DND-41 (cell line): ENCODE results near the gene DNAJC27.

ENCODE experiments used
- ATAC-seq: fragments of 200-7000 bp; cut with Tn5 transposase; 3 replicates; pipeline ENCODE4 v1.9.1; 2021; ENCODE audit warnings: low read depth; ENCODE audit not compliant: insufficient read depth
- DNase-seq: peaks from one replicate; pipeline ENCODE4 v3.0.0-alpha.2; 2020
- H2AFZ ChIP-seq: 2 replicates; pipeline ENCODE4 v1.6.0; 2012; ENCODE audit warnings: low read depth, low read length
- H3K27ac ChIP-seq: 2 replicates; pipeline ENCODE4 v1.5.1; 2012; ENCODE audit warnings: low read length, inconsistent platforms
- H3K27me3 ChIP-seq: fragments of 200-600 bp; sonication (generic); 2 replicates; pipeline ENCODE4 v1.6.0; 2012; ENCODE audit warnings: low read length, mild to moderate bottlenecking, inconsistent platforms; ENCODE audit not compliant: insufficient read depth, poor library complexity
- H3K36me3 ChIP-seq: 2 replicates; pipeline ENCODE4 v1.5.1; 2012; ENCODE audit warnings: low read length, inconsistent platforms; ENCODE audit not compliant: insufficient read depth
- H3K4me1 ChIP-seq: 2 replicates; pipeline ENCODE4 v1.5.1; 2012; ENCODE audit warnings: mild to moderate bottlenecking, low read length; ENCODE audit not compliant: insufficient read depth
- H3K4me2 ChIP-seq: 2 replicates; pipeline ENCODE4 v1.6.0; 2012; ENCODE audit warnings: mild to moderate bottlenecking, moderate library complexity, low read length, inconsistent platforms; ENCODE audit not compliant: insufficient read depth
- H3K4me3 ChIP-seq, 2 experiments: fragments of 200-600 bp in 1 of 2; shearing (Covaris generic) in 1 of 2; 2 replicates each; pipeline ENCODE4 v1.5.1; 2012 to 2016; ENCODE audit warnings: inconsistent platforms in 2 of 2, low read length in 2 of 2, mild to moderate bottlenecking in 2 of 2, low read depth in 1 of 2, moderate library complexity in 1 of 2
- H3K79me2 ChIP-seq: 2 replicates; pipeline ENCODE4 v1.6.0; 2012; ENCODE audit warnings: low read length, inconsistent platforms; ENCODE audit not compliant: insufficient read depth
- H3K9ac ChIP-seq: 2 replicates; pipeline ENCODE4 v1.6.0; 2012; ENCODE audit warnings: low read depth, mild to moderate bottlenecking, inconsistent platforms, low read length, moderate library complexity
- H3K9me3 ChIP-seq: 2 replicates; pipeline ENCODE4 v1.5.1; 2012; ENCODE audit warnings: low read length, moderate library complexity, mild to moderate bottlenecking, inconsistent platforms; ENCODE audit not compliant: insufficient read depth, severe bottlenecking
- H4K20me1 ChIP-seq: 2 replicates; pipeline ENCODE4 v1.6.0; 2012; ENCODE audit warnings: low read length; ENCODE audit not compliant: insufficient read depth
- EZH2 ChIP-seq: IDR thresholded peaks from 3 replicates; pipeline ENCODE4 v1.6.1; 2012; ENCODE audit warnings: borderline replicate concordance, low read depth, mild to moderate bottlenecking, moderate library complexity, low read length, inconsistent platforms; ENCODE audit not compliant: severe bottlenecking
- TF ChIP-seq, protein P1 (sequence below): IDR thresholded peaks from 2 replicates; pipeline ENCODE4 v1.5.1; 2012; ENCODE audit warnings: borderline replicate concordance, low read length, moderate library complexity, mild to moderate bottlenecking; ENCODE audit not compliant: poor library complexity, severe bottlenecking; ENCODE audit errors: extremely low read depth

The DNAJC27 gene

DNA sequence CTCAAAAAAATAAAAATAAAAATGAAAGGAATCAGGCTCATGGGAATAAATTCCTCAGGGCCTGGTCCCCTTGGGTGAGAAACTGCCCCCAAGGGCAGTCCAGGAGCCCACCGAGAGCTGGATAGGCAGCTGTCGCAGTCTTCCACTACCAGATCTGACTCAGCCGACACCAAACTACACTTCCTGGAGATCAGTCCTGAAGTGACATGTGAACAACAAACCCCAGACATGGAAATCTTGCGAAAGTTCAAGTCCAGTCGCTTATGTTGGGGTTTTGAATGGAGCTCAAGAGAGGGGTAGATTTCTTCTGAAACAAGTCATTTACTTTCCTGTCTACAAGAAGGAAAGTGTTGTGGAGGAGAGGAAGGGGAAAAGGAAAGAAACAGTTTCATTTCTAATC is 64.6 kb downstream of the DNAJC27 start:
- no peak for DNase-seq
- Histone ChIP-seq H3K9me3 (no peaks in the 10 kb centered on the region), H2AFZ (no peak overlapping the region), H3K4me2 (no peak overlapping the region), H3K79me2 (peaks cover 54% of the 10 kb centered on the region), H3K4me1 (no peaks in the 10 kb centered on the region; the same call in 1 of the 2 replicates), H3K36me3 (peaks cover 56% of the 10 kb centered on the region), H3K9ac (no peak overlapping the region), H3K4me3 (no peak overlapping the region), H4K20me1 (peaks cover 18% of the 10 kb centered on the region; the same call in 1 of the 2 replicates), H3K27me3 (no peaks in the 10 kb centered on the region), H3K27ac (no peak overlapping the region)
- ATAC-seq, result no peak
- TF ChIP-seq EZH2, result no peak
- TF ChIP-seq, protein P1, sequence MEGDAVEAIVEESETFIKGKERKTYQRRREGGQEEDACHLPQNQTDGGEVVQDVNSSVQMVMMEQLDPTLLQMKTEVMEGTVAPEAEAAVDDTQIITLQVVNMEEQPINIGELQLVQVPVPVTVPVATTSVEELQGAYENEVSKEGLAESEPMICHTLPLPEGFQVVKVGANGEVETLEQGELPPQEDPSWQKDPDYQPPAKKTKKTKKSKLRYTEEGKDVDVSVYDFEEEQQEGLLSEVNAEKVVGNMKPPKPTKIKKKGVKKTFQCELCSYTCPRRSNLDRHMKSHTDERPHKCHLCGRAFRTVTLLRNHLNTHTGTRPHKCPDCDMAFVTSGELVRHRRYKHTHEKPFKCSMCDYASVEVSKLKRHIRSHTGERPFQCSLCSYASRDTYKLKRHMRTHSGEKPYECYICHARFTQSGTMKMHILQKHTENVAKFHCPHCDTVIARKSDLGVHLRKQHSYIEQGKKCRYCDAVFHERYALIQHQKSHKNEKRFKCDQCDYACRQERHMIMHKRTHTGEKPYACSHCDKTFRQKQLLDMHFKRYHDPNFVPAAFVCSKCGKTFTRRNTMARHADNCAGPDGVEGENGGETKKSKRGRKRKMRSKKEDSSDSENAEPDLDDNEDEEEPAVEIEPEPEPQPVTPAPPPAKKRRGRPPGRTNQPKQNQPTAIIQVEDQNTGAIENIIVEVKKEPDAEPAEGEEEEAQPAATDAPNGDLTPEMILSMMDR, result no peak

DNA sequence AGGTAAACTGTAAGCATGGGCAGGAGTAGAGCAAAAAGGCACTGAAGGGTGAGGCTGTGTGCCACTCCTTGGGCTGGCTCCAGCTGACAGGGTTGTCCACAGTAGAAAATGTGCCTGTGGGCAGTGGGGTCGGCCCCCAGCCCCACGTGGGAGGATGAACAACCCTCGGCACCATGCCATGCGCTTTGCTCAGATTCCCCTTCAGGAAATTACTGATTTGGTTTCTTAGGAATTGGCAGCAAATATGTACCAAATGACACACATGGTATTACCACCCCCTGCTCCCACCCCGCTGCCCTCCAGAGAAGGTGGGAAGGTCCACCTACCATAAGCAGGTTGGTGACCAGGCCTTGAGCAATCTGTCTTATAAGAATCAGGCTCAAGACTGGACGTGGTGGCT is 65.3 kb downstream of the DNAJC27 start:
- no peak overlapping the region for H3K27ac ChIP-seq
- no peak for TF ChIP-seq EZH2
- TF ChIP-seq, protein P1, result no peak
- H3K9ac ChIP-seq, result no peak overlapping the region
- peaks cover 49% of the 10 kb centered on the region for H3K79me2 ChIP-seq
- peaks cover 52% of the 10 kb centered on the region for H3K36me3 ChIP-seq
- no peak overlapping the region for H3K4me2 ChIP-seq
- no peaks in the 10 kb centered on the region for H3K9me3 ChIP-seq
- no peak for ATAC-seq
- H3K4me1 ChIP-seq, result no peaks in the 10 kb centered on the region; the same call in 1 of the 2 replicates
- H3K27me3 ChIP-seq, result no peaks in the 10 kb centered on the region
- no peak overlapping the region for H3K4me3 ChIP-seq
- H4K20me1 ChIP-seq, result peaks cover 18% of the 10 kb centered on the region; the same call in 1 of the 2 replicates
- DNase-seq, result no peak
- no peak overlapping the region for H2AFZ ChIP-seq

DNA sequence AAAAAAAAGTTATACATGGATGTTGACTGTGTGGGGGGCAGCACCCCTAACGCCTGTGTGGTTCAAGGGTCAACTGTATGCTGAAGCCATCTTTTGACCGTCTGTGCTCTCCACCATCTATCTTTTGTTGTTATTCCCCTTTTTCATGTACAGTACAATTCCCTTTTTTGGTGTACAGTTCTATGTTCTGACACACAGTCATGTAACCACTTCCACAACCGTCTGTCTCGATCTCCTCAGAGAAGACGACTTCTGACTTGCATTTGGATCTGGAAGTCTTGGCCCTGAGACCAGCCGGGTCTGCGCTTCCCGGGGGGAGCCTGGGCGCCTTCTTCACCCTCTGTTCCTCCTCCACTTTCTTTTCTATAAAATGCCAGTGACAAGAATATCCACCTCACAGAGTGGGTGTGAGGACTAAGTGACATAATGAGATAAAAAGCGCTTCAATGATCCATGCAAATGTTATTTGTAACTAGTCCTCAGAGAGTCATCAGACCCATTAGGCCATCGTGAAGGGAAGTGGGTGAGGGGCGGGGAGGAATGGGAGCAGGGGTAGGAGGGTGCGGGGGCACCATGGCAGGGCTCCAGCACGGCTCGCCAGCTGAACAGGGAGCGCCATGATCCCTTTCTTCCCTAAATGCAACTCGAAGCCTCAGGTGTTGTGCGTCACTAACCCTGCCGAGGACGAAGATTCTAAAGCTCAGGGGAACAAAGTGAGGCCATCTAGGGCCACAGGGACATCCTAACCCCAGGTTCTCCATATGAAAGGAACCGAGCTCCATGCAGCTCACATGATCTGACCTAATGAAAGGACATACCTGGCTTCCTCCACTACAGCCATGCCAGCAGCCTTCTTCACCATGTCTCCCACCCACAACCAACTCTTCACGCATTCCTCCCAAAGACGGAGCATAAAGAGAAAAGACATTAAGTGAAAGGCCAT is 68.3 kb downstream of the DNAJC27 start:
- no peaks in the 10 kb centered on the region for H3K27me3 ChIP-seq

More for the DNA sequence above, 68.3 kb downstream of the DNAJC27 start:
- H3K4me3 ChIP-seq, result no peak overlapping the region
- H3K9me3 ChIP-seq, result peaks cover 4% of the 10 kb centered on the region
- peaks cover 5% of the 10 kb centered on the region; the same call in 1 of the 2 replicates for H4K20me1 ChIP-seq
- peaks cover 59% of the 10 kb centered on the region for H3K36me3 ChIP-seq
- no peak overlapping the region for H2AFZ ChIP-seq
- no peaks in the 10 kb centered on the region for H3K4me1 ChIP-seq
- H3K9ac ChIP-seq, result no peak overlapping the region
- no peak overlapping the region for H3K4me2 ChIP-seq
- TF ChIP-seq, protein P1, result no peak
- no peak for TF ChIP-seq EZH2
- no peak for ATAC-seq
- H3K79me2 ChIP-seq, result peaks cover 31% of the 10 kb centered on the region
- DNase-seq, result no peak
- H3K27ac ChIP-seq, result no peak overlapping the region
